NCI-H2196 treated with DMSO at 0.1 percent for 48 hours (cell line): ENCODE data around the gene SIRT4.

ENCODE experiments used
- DNase-seq: peaks from one replicate; lab custom pipeline; 2025; ENCODE audit not compliant: unreplicated experiment; lab: John Stamatoyannopoulos, UW

The SIRT4 gene

GRCh38 chr12:120278137-120279069 is 23.7 kb upstream of the SIRT4 start:
- DNase-seq = no peak

GRCh38 chr12:120283318-120283717 is 18.8 kb upstream of the SIRT4 start:
- DNase-seq = no peak

GRCh38 chr12:120284381-120284780 is 17.7 kb upstream of the SIRT4 start:
- no peak for DNase-seq

GRCh38 chr12:120286768-120287490 is 15.2 kb upstream of the SIRT4 start:
- no peak for DNase-seq

GRCh38 chr12:120287491-120287890 is 14.6 kb upstream of the SIRT4 start:
- no peak for DNase-seq

- no peak for DNase-seq
Observed at GRCh38 chr12:120290609-120291305, 11.4 kb upstream of the SIRT4 start.

GRCh38 chr12:120292411-120292660 is 9.8 kb upstream of the SIRT4 start:
- DNase-seq = no peak

- peak; percentile 62 for DNase-seq
Observed at GRCh38 chr12:120292661-120293531, 9.2 kb upstream of the SIRT4 start, which contains the start of gene RNU4-1. Gene RNU4-1 (minus strand): TSS chr12:120293237.

- DNase-seq = no peak
Observed at GRCh38 chr12:120314220-120314619, 12.1 kb downstream of the SIRT4 start.

- DNase-seq = no peak
Observed at GRCh38 chr12:120316798-120317223, 14.7 kb downstream of the SIRT4 start.

- DNase-seq = peak; percentile 99
Observed at GRCh38 chr12:120317224-120318105, 15.3 kb downstream of the SIRT4 start.

- no peak for DNase-seq
Observed at GRCh38 chr12:120321382-120322202, 19.5 kb downstream of the SIRT4 start.

GRCh38 chr12:120323772-120324171 is 21.7 kb downstream of the SIRT4 start:
- DNase-seq = no peak

- no peak for DNase-seq
Observed at GRCh38 chr12:120324841-120325417, 22.8 kb downstream of the SIRT4 start.

GRCh38 chr12:120327593-120327992 is 25.5 kb downstream of the SIRT4 start, which contains the start of gene PLA2G1B:
Gene PLA2G1B (minus strand): TSS chr12:120327779. CDS start chr12:120327753, 26 bp downstream.
- DNase-seq = no peak

GRCh38 chr12:120328228-120328627 is 26.1 kb downstream of the SIRT4 start:
- no peak for DNase-seq

GRCh38 chr12:120331390-120331789 is 29.3 kb downstream of the SIRT4 start:
- no peak for DNase-seq

- no peak for DNase-seq
Observed at GRCh38 chr12:120332041-120332440, 29.9 kb downstream of the SIRT4 start.
